HEK293 (cell line): ENCODE results near the gene LRRC49.

Source experiments
- CTCF ChIA-PET: fragments of 350-600 bp; formaldehyde crosslinking; extraction: SDS; loops from one replicate; lab custom pipeline; 2021; ENCODE audit warnings: antibody characterized with exemption; lab: Yijun Ruan, JAX
- POLR2A ChIA-PET: fragments of 300-600 bp; formaldehyde crosslinking; extraction: SDS; loops from one replicate; lab custom pipeline; 2020; ENCODE audit warnings: antibody characterized with exemption, inconsistent platforms; lab: Yijun Ruan, JAX
- H3K27ac ChIP-seq: fragments of 200-500 bp; sonication (Bioruptor generic); 2 replicates; pipeline ENCODE4 v1.5.1; 2014; ENCODE audit warnings: low read depth, low read length, control low read depth, inconsistent platforms; ENCODE audit errors: extremely low read depth
- H3K36me3 ChIP-seq, 2 experiments: fragments of 200-500 bp in 1 of 2; sonication (Bioruptor generic) in 1 of 2; 1 replicate in 1 of 2; 2 replicates in 1 of 2; pipeline ENCODE4 v1.5.1; 2014 to 2017; ENCODE audit warnings: inconsistent platforms in 2 of 2, low read length in 2 of 2; ENCODE audit not compliant: control insufficient read depth in 2 of 2, insufficient read depth in 1 of 2
- H3K4me1 ChIP-seq: fragments of 200-500 bp; sonication (Bioruptor generic); 2 replicates; pipeline ENCODE4 v1.5.1; 2014; ENCODE audit warnings: mild to moderate bottlenecking, low read length, inconsistent platforms; ENCODE audit not compliant: control insufficient read depth, insufficient read depth
- H3K4me3 ChIP-seq: 2 replicates; pipeline ENCODE4 v1.5.1; 2011; ENCODE audit warnings: low read depth, mild to moderate bottlenecking, control low read depth, low read length, moderate library complexity
- H3K9me3 ChIP-seq: fragments of 200-500 bp; sonication (Bioruptor generic); 2 replicates; pipeline ENCODE4 v1.5.1; 2014; ENCODE audit warnings: low read depth, low read length, inconsistent platforms; ENCODE audit not compliant: control insufficient read depth, insufficient read depth
- GFI1B ChIP-seq: fragments of 450-650 bp; formaldehyde crosslinking; IDR thresholded peaks from 2 replicates; pipeline ENCODE4 v1.5.1; 2016; ENCODE audit warnings: missing biosample characterization, missing genetic modification characterization
- GLI4 ChIP-seq: fragments of 450-650 bp; formaldehyde crosslinking; IDR thresholded peaks from 2 replicates; pipeline ENCODE4 v1.5.1; 2016; ENCODE audit warnings: missing biosample characterization, missing genetic modification characterization
- HOXD13 ChIP-seq: sonication (generic); formaldehyde crosslinking; IDR thresholded peaks from 2 replicates; pipeline ENCODE4 v1.8.0; 2022; ENCODE audit warnings: missing genetic modification reagents, borderline replicate concordance
- KLF16 ChIP-seq: fragments of 450-650 bp; formaldehyde crosslinking; IDR thresholded peaks from 2 replicates; pipeline ENCODE4 v1.5.1; 2017; ENCODE audit warnings: missing biosample characterization, missing genetic modification characterization
- MYNN ChIP-seq: fragments of 450-650 bp; formaldehyde crosslinking; IDR thresholded peaks from 2 replicates; pipeline ENCODE4 v1.5.1; 2016; ENCODE audit warnings: missing biosample characterization, missing genetic modification characterization, borderline replicate concordance
- SP3 ChIP-seq: fragments of 450-650 bp; formaldehyde crosslinking; IDR thresholded peaks from 2 replicates; pipeline ENCODE4 v1.5.1; 2016; ENCODE audit warnings: missing biosample characterization, missing genetic modification characterization
- TCF7L2 ChIP-seq: IDR thresholded peaks from 2 replicates; pipeline ENCODE4 v1.6.1; 2011; ENCODE audit warnings: low read depth, mild to moderate bottlenecking, inconsistent platforms, low read length, moderate library complexity, borderline replicate concordance
- TRIM28 ChIP-seq: IDR thresholded peaks from 2 replicates; pipeline ENCODE4 v1.6.1; 2011; ENCODE audit warnings: low read length, control low read depth, borderline replicate concordance
- ZBTB1 ChIP-seq: fragments of 450-650 bp; formaldehyde crosslinking; IDR thresholded peaks from 2 replicates; pipeline ENCODE4 v1.5.1; 2016; ENCODE audit warnings: missing biosample characterization, missing genetic modification characterization
- ZBTB7A ChIP-seq: fragments of 450-650 bp; formaldehyde crosslinking; IDR thresholded peaks from 2 replicates; pipeline ENCODE4 v1.5.1; 2016; ENCODE audit warnings: low read depth, missing biosample characterization, missing genetic modification characterization
- ZFP41 ChIP-seq: fragments of 450-650 bp; formaldehyde crosslinking; IDR thresholded peaks from 2 replicates; pipeline ENCODE4 v1.5.1; 2016; ENCODE audit warnings: missing biosample characterization, missing genetic modification characterization, borderline replicate concordance
- ZNF223 ChIP-seq: fragments of 450-650 bp; formaldehyde crosslinking; IDR thresholded peaks from 2 replicates; pipeline ENCODE4 v1.5.1; 2016; ENCODE audit warnings: missing biosample characterization, missing genetic modification characterization
- ZNF266 ChIP-seq: fragments of 450-650 bp; formaldehyde crosslinking; IDR thresholded peaks from 2 replicates; pipeline ENCODE4 v1.5.1; 2016; ENCODE audit warnings: missing biosample characterization, missing genetic modification characterization, low read depth
- ZNF324 ChIP-seq: fragments of 450-650 bp; formaldehyde crosslinking; IDR thresholded peaks from 2 replicates; pipeline ENCODE4 v1.5.1; 2016; ENCODE audit warnings: missing biosample characterization, missing genetic modification characterization
- ZNF341 ChIP-seq: fragments of 450-650 bp; formaldehyde crosslinking; IDR thresholded peaks from 2 replicates; pipeline ENCODE4; 2016; ENCODE audit warnings: low read depth, missing biosample characterization, missing genetic modification characterization
- ZNF391 ChIP-seq: fragments of 450-650 bp; formaldehyde crosslinking; IDR thresholded peaks from 2 replicates; pipeline ENCODE4 v1.5.1; 2016; ENCODE audit warnings: low read depth, missing biosample characterization, missing genetic modification characterization, borderline replicate concordance
- ZNF423 ChIP-seq: fragments of 450-650 bp; formaldehyde crosslinking; IDR thresholded peaks from 2 replicates; pipeline ENCODE4 v1.5.1; 2016; ENCODE audit warnings: missing biosample characterization, missing genetic modification characterization
- ZNF433 ChIP-seq: fragments of 450-650 bp; formaldehyde crosslinking; IDR thresholded peaks from 2 replicates; pipeline ENCODE4 v1.5.1; 2016; ENCODE audit warnings: missing biosample characterization, missing genetic modification characterization, low read depth
- ZNF658 ChIP-seq: fragments of 450-650 bp; formaldehyde crosslinking; IDR thresholded peaks from 2 replicates; pipeline ENCODE4; 2016; ENCODE audit warnings: missing biosample characterization, missing genetic modification characterization
- TF ChIP-seq, protein P1 (sequence below): IDR thresholded peaks from 2 replicates; pipeline ENCODE4 v1.6.1; 2011; ENCODE audit warnings: mild to moderate bottlenecking, low read depth, low read length, borderline replicate concordance
- TF ChIP-seq, protein P2 (sequence below): fragments of 450-650 bp; formaldehyde crosslinking; IDR thresholded peaks from 2 replicates; pipeline ENCODE4 v1.5.1; 2016; ENCODE audit warnings: missing biosample characterization, missing genetic modification characterization

LRRC49 gene

DNA sequence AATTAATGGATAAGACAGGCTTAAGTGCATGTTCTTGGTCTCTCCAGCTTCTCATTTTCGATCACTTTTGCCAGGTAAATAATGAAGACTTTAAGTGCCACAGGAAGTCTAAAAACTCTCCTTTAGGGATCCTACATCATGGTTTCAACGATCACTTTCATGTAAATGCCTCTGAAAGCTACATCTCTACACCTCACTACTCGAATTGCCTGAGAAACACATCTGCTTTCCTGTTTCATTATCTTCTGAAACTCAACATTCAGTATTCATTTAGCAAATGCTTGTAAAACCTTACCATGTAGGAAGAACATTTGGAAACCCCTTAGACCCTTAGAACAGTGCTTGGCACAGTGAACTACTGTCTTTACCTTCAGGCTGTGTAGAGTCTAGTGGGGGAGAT lies 16.6 kb upstream of the LRRC49 start (continued):
- TF ChIP-seq ZNF324 (tag by site-specific recombination) = no peak
- TF ChIP-seq, protein P1, sequence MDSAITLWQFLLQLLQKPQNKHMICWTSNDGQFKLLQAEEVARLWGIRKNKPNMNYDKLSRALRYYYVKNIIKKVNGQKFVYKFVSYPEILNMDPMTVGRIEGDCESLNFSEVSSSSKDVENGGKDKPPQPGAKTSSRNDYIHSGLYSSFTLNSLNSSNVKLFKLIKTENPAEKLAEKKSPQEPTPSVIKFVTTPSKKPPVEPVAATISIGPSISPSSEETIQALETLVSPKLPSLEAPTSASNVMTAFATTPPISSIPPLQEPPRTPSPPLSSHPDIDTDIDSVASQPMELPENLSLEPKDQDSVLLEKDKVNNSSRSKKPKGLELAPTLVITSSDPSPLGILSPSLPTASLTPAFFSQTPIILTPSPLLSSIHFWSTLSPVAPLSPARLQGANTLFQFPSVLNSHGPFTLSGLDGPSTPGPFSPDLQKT = no peak

DNA sequence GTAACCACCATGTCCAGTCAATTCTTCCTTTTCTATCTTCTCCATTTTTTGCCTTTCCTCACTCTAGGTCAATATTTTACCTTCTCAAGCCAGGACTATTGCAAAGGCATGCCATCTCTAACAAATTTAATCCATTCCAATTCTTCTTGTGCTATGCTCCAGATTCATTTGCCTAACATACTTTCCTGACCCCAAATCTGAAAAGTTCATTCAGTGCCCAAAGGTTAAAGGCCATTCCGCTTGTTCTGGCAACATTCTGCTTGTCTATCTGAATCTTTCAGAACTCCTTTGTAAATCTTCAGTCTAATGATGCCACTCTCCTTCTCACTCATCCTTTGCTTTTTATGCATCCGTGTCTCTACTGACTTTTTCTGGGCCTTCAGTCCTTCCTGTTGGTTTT lies 15.9 kb upstream of the LRRC49 start:
- ChIA-PET POLR2A (no interaction called here), CTCF (interaction anchor here (4.7 kb wide), 1 partner anchor 51 kb away, joined by 70 read pairs; no protein-coding TSS in a partner anchor)
- H3K4me1 ChIP-seq = no peaks in the 10 kb centered on the region
- peaks cover 0 to 6% of the 10 kb centered on the region in 2 experiments; a peak in 1 of 3 replicates for H3K36me3 ChIP-seq
- no peaks in the 10 kb centered on the region for H3K9me3 ChIP-seq
- H3K27ac ChIP-seq = no peak overlapping the region
- H3K4me3 ChIP-seq = no peak overlapping the region
- TF ChIP-seq ZNF341 (tag by site-specific recombination) = no peak
- TF ChIP-seq, all 188 proteins: peak for 0

DNA sequence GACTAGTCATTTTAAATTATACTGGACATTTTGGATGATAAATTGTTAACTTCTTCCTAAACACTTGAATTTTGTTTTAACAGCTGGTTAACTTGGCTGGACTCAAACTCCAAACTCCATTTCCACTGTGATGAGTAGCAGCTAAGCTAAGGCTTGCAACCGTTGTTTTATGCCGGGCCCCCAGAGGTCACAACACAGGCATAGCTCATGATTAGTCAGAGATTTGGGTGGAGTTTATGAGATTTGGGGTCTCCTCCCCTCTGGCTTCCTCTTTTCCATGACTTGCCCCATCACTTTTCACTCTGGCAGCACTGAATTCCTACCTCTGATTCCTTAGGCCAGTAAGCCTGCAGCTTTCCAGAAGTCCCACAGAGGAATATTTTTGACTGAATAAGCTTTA lies 13.2 kb upstream of the LRRC49 start:
- POLR2A ChIA-PET = interaction anchor here (0.6 to 0.7 kb wide), 2 partner anchors 13 to 1360 kb away, joined by 3 to 5 read pairs; partner anchors contain the start of genes LRRC49 and THAP10
- CTCF ChIA-PET = interaction anchor here (0.7 to 5.8 kb wide), 7 partner anchors 9 to 223 kb away, joined by 3 to 23 read pairs (median 5); partner anchors contain the start of gene LARP6
- no peak for TF ChIP-seq ZNF423 (tag by site-specific recombination)
- TF ChIP-seq TCF7L2 = no peak
- no peak for TF ChIP-seq GLI4 (tag by site-specific recombination)
- TF ChIP-seq TRIM28 = no peak
- TF ChIP-seq MYNN (tag by site-specific recombination) = no peak
- no peak for TF ChIP-seq ZNF391 (tag by site-specific recombination)
- no peak for TF ChIP-seq ZNF266 (tag by site-specific recombination)
- TF ChIP-seq, protein P2, sequence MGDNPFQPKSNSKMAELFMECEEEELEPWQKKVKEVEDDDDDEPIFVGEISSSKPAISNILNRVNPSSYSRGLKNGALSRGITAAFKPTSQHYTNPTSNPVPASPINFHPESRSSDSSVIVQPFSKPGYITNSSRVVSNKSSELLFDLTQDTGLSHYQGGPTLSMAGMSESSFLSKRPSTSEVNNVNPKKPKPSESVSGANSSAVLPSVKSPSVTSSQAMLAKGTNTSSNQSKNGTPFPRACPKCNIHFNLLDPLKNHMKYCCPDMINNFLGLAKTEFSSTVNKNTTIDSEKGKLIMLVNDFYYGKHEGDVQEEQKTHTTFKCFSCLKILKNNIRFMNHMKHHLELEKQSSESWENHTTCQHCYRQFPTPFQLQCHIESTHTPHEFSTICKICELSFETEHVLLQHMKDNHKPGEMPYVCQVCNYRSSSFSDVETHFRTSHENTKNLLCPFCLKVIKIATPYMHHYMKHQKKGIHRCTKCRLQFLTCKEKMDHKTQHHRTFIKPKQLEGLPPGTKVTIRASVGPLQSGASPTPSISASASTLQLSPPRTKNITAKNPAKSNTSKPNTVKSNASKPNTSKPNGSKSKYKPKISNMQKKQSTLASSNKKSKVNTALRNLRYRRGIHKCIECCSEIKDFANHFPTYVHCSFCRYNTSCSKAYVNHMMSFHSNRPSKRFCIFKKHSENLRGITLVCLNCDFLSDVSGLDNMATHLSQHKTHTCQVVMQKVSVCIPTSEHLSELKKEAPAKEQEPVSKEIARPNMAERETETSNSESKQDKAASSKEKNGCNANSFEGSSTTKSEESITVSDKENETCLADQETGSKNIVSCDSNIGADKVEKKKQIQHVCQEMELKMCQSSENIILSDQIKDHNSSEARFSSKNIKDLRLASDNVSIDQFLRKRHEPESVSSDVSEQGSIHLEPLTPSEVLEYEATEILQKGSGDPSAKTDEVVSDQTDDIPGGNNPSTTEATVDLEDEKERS (tag by site-specific recombination) = no peak
- TF ChIP-seq GFI1B (tag by site-specific recombination) = no peak
- TF ChIP-seq ZBTB7A (tag by site-specific recombination) = no peak
- no peak for TF ChIP-seq KLF16 (tag by site-specific recombination)
- no peak for TF ChIP-seq ZNF433 (tag by site-specific recombination)
- no peak for TF ChIP-seq ZNF658 (tag by site-specific recombination)
- TF ChIP-seq ZNF223 (tag by site-specific recombination) = no peak
- no peak for TF ChIP-seq ZFP41
- TF ChIP-seq SP3 = no peak
- TF ChIP-seq ZBTB1 (tag by site-specific recombination) = no peak
- no peak for TF ChIP-seq HOXD13 (CRISPR knock-in tag)
- no peaks in the 10 kb centered on the region for H3K9me3 ChIP-seq
- H3K27ac ChIP-seq = no peak overlapping the region
- H3K36me3 ChIP-seq = peaks cover 0 to 11% of the 10 kb centered on the region in 2 experiments; a peak in 1 of 3 replicates
- H3K4me1 ChIP-seq = no peaks in the 10 kb centered on the region
- no peak overlapping the region for H3K4me3 ChIP-seq
